Activated T-cell treated with anti-CD3 and anti-CD28 coated beads, Interleukin-2, amount 50 U/mL, for 1 hour (primary cell): Measurements from ENCODE around the gene HOXB5.

Experiments used
- DNase-seq: peaks from one replicate; pipeline ENCODE4 v3.0.0-alpha.2; 2020

The HOXB5 gene

GRCh38 chr17:48589060-48589830, 4.3 kb downstream of the HOXB5 start:
- no peak for DNase-seq

- DNase-seq, result no peak
These were observed 5.1 kb downstream of the HOXB5 start for GRCh38 chr17:48588528-48588927.

GRCh38 chr17:48588074-48588415, 5.5 kb downstream of the HOXB5 start:
- DNase-seq, result no peak

- DNase-seq, result no peak
These were observed 6.1 kb downstream of the HOXB5 start for GRCh38 chr17:48587276-48588073.

- no peak for DNase-seq
These were observed 7.0 kb downstream of the HOXB5 start for GRCh38 chr17:48586355-48587258.

GRCh38 chr17:48584223-48584741, 9.3 kb downstream of the HOXB5 start:
- no peak for DNase-seq

GRCh38 chr17:48583708-48584222, 9.8 kb downstream of the HOXB5 start:
- no peak for DNase-seq

- no peak for DNase-seq
These were observed 10.9 kb downstream of the HOXB5 start for GRCh38 chr17:48582750-48583069.

GRCh38 chr17:48579760-48580554, 13.6 kb downstream of the HOXB5 start:
- no peak for DNase-seq

GRCh38 chr17:48579471-48579759, 14.2 kb downstream of the HOXB5 start:
- DNase-seq, result no peak

- no peak for DNase-seq
These were observed 14.7 kb downstream of the HOXB5 start for GRCh38 chr17:48578616-48579470.

GRCh38 chr17:48577946-48578615, 15.5 kb downstream of the HOXB5 start, which contains the start of gene HOXB4:
TSS of gene HOXB4 (minus strand) at chr17:48578350. CDS start at chr17:48578319, 31 bp downstream.
- peak; percentile 64 for DNase-seq

- DNase-seq, result no peak
These were observed 16.1 kb downstream of the HOXB5 start for GRCh38 chr17:48577330-48577945.

- DNase-seq, result no peak
These were observed 16.9 kb downstream of the HOXB5 start for GRCh38 chr17:48576479-48577309.

- DNase-seq, result no peak
These were observed 17.7 kb downstream of the HOXB5 start for GRCh38 chr17:48575673-48576478.

GRCh38 chr17:48575066-48575582, 18.5 kb downstream of the HOXB5 start:
- DNase-seq, result no peak

GRCh38 chr17:48574505-48575065, 19.0 kb downstream of the HOXB5 start:
- no peak for DNase-seq
